Gastroesophageal sphincter (tissue), 3 donors: ENCODE results near the gene ZNF385A.

Source experiments
- CTCF ChIP-seq, 4 experiments: fragments of 200-600 bp in 2 of 4; fragments of 450-650 bp in 2 of 4; sonication (generic) in 1 of 4; IDR thresholded peaks; one replicate each; pipeline ENCODE4 v1.5.1; 2017 to 2019; ENCODE audit warnings: antibody characterized with exemption in 4 of 4, mild to moderate bottlenecking in 2 of 4, moderate library complexity in 2 of 4
- POLR2A ChIP-seq, 2 donors: fragments of 450-650 bp; IDR thresholded peaks; one replicate each; pipeline ENCODE4 v1.6.1; 2017; ENCODE audit warnings: antibody characterized with exemption in 2 of 2, mild to moderate bottlenecking in 2 of 2, moderate library complexity in 1 of 2

GRCh38 chr12:54394986-54395385 lies 10.5 kb upstream of the ZNF385A start:
- TF ChIP-seq CTCF (IDR thresholded peaks at IDR 0.05) (no peak), POLR2A (IDR thresholded peaks at IDR 0.05) (no peak)
